ENCODE data around the gene TOM1L2.

DNA sequence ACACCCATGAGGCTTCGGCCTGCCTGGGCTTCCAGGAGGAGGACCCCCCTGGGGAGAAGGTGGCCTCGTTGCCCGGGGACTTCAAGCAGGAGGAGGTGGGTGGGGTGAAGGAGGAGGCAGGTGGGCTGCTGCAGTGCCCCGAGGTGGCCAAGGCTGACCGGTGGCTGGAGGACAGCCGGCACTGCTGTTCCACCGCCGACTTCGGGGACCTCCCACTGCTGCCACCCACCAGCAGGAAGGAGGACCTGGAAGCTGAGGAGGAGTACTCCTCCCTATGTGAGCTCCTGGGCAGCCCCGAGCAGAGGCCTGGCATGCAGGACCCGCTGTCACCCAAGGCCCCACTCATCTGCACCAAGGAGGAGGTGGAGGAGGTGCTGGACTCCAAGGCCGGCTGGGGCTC is 176.9 kb downstream of the TOM1L2 start:
- no peak for TF ChIP-seq CTCF (IDR thresholded peaks at IDR 0.05)
- no peak for TF ChIP-seq TCF7L2 (IDR thresholded peaks at IDR 0.05; ENCODE audit: low read depth, low read length)
- TF ChIP-seq, protein P1, sequence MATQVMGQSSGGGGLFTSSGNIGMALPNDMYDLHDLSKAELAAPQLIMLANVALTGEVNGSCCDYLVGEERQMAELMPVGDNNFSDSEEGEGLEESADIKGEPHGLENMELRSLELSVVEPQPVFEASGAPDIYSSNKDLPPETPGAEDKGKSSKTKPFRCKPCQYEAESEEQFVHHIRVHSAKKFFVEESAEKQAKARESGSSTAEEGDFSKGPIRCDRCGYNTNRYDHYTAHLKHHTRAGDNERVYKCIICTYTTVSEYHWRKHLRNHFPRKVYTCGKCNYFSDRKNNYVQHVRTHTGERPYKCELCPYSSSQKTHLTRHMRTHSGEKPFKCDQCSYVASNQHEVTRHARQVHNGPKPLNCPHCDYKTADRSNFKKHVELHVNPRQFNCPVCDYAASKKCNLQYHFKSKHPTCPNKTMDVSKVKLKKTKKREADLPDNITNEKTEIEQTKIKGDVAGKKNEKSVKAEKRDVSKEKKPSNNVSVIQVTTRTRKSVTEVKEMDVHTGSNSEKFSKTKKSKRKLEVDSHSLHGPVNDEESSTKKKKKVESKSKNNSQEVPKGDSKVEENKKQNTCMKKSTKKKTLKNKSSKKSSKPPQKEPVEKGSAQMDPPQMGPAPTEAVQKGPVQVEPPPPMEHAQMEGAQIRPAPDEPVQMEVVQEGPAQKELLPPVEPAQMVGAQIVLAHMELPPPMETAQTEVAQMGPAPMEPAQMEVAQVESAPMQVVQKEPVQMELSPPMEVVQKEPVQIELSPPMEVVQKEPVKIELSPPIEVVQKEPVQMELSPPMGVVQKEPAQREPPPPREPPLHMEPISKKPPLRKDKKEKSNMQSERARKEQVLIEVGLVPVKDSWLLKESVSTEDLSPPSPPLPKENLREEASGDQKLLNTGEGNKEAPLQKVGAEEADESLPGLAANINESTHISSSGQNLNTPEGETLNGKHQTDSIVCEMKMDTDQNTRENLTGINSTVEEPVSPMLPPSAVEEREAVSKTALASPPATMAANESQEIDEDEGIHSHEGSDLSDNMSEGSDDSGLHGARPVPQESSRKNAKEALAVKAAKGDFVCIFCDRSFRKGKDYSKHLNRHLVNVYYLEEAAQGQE (IDR thresholded peaks at IDR 0.05; ENCODE audit: insufficient read depth in 1 of 2, low read depth in 2 of 2, low read length in 1 of 2), result no peak
- no peak for TF ChIP-seq POLR2AphosphoS5 (IDR thresholded peaks at IDR 0.05; ENCODE audit: low read depth, low read length)

Data from Panc1 (cell line).